K562 (cell line): ENCODE measurements around the gene ZNF668. TPM values are rescaled to one million over a fixed set of nuclear protein-coding genes. Genes with fewer than 3 reads are reported as not detected.

Experiments
- BCLAF1 ChIP-seq, 2 experiments: fragments of 450-650 bp in 1 of 2; IDR thresholded peaks; 2 replicates each; pipeline ENCODE4 v1.6.1; 2011 to 2017; ENCODE audit warnings: low read depth in 2 of 2, antibody characterized with exemption in 1 of 2, borderline replicate concordance in 1 of 2, low read length in 1 of 2, mild to moderate bottlenecking in 1 of 2, mixed read lengths in 1 of 2; ENCODE audit not compliant: control insufficient read depth in 1 of 2
- CEBPB ChIP-seq: fragments of 450-650 bp; IDR thresholded peaks from 2 replicates; pipeline ENCODE4 v1.6.1; 2016; ENCODE audit warnings: missing genetic modification characterization, missing compliant biosample characterization
- KLF13 ChIP-seq: fragments of 450-650 bp; IDR thresholded peaks from 2 replicates; pipeline ENCODE4 v1.6.1; 2016; ENCODE audit warnings: missing genetic modification characterization, low read depth, mild to moderate bottlenecking, missing compliant biosample characterization, moderate library complexity, borderline replicate concordance
- KLF16 ChIP-seq: IDR thresholded peaks from 2 replicates; pipeline ENCODE4 v1.6.1; 2016; ENCODE audit warnings: antibody characterized with exemption
- MGA ChIP-seq: fragments of 450-650 bp; IDR thresholded peaks from 2 replicates; pipeline ENCODE4 v1.6.1; 2016; ENCODE audit warnings: mild to moderate bottlenecking, moderate library complexity
- NFE2 ChIP-seq: IDR thresholded peaks from 2 replicates; pipeline ENCODE4 v1.6.1; 2014; ENCODE audit warnings: antibody characterized with exemption, low read depth
- ZBTB43 ChIP-seq: sonication (generic); formaldehyde crosslinking; IDR thresholded peaks from 2 replicates; pipeline ENCODE4 v1.8.0; 2023; ENCODE audit warnings: mild to moderate bottlenecking, missing genetic modification reagents
- ZFP30 ChIP-seq: fragments of 250-450 bp; sonication (Bioruptor Pico); IDR thresholded peaks from 2 replicates; pipeline ENCODE4 v1.8.0; 2022; ENCODE audit warnings: moderate library complexity, mild to moderate bottlenecking, inconsistent platforms, borderline replicate concordance
- ZNF561 ChIP-seq: fragments of 450-650 bp; formaldehyde crosslinking; conservative IDR thresholded peaks from 2 replicates; pipeline ENCODE4 v1.4.0; 2020; ENCODE audit warnings: mild to moderate bottlenecking, moderate library complexity
- ZNF707 ChIP-seq: fragments of 250-450 bp; sonication (Bioruptor Pico); conservative IDR thresholded peaks from 2 replicates; pipeline ENCODE4 v1.8.0; 2022; ENCODE audit warnings: inconsistent platforms, mild to moderate bottlenecking, moderate library complexity
- ZNF76 ChIP-seq: fragments of 250-450 bp; sonication (Bioruptor Pico); IDR thresholded peaks from 2 replicates; pipeline ENCODE4 v1.4.0; 2020; ENCODE audit warnings: mild to moderate bottlenecking, moderate library complexity, borderline replicate concordance
- polyA plus RNA-seq, 8 experiments: library from polyadenylated mRNA; depleted of rRNA in 4 of 8; stranded (reverse) in 5 of 8; unstranded in 3 of 8; fragments of >200 nt; fragmentation: Nextera tagmentation in 2 of 8; fragmentation: Illumina TruSeq in 1 of 8; extraction: Ambion mirVana in 2 of 8; extraction: Trizol in 1 of 8; gene quantifications; 2 replicates each; pipeline versions ENCODE4 v1.2.1 to v1.2.3, GENCODE V29; 2011 to 2014; ENCODE audit warnings: inconsistent platforms in 1 of 8, missing spikeins in 1 of 8
- total RNA-seq, 7 experiments: library from RNA; depleted of rRNA in 6 of 7; stranded (reverse); fragments of >200 nt in 6 of 7; fragmentation: Illumina TruSeq in 2 of 7; extraction: Trizol in 2 of 7; gene quantifications; 2 replicates each; pipeline versions ENCODE4 v1.2.1 to v1.2.3, GENCODE V29; 2011 to 2021; ENCODE audit warnings: low replicate concordance in 1 of 7

ZNF668 gene
- total and polyA plus RNA-seq, 9 of the 15 experiments (the other 6 are each of a cell fraction or from before 2014, with no cell fraction given), result 0.04 to 15.3 (median 3.8) TPM; not detected in 1

GRCh38 chr16:31094424-31095120 is 20.5 kb upstream of the ZNF668 start, which contains the start of gene VKORC1 (continued):
- TF ChIP-seq BCLAF1 (IDR thresholded peaks at IDR 0.05; ENCODE audit: borderline replicate concordance in 1 of 2, control insufficient read depth in 1 of 2, low read depth in 2 of 2, low read length in 1 of 2) (no peak), CEBPB (no peak), NFE2 (no peak), KLF13 (tag) (no peak), KLF16 (no peak), MGA (peak; percentile 78), ZFP30 (CRISPR knock-in tag) (no peak), ZNF707 (no peak), ZNF76 (CRISPR knock-in tag) (no peak), ZNF561 (CRISPR knock-in tag) (no peak), ZBTB43 (CRISPR knock-in tag) (0 out of 2 replicates have a peak, but pooled peaks have one; percentile 60)
